ENCODE results near the gene SLC22A7.

Gene SLC22A7

DNA sequence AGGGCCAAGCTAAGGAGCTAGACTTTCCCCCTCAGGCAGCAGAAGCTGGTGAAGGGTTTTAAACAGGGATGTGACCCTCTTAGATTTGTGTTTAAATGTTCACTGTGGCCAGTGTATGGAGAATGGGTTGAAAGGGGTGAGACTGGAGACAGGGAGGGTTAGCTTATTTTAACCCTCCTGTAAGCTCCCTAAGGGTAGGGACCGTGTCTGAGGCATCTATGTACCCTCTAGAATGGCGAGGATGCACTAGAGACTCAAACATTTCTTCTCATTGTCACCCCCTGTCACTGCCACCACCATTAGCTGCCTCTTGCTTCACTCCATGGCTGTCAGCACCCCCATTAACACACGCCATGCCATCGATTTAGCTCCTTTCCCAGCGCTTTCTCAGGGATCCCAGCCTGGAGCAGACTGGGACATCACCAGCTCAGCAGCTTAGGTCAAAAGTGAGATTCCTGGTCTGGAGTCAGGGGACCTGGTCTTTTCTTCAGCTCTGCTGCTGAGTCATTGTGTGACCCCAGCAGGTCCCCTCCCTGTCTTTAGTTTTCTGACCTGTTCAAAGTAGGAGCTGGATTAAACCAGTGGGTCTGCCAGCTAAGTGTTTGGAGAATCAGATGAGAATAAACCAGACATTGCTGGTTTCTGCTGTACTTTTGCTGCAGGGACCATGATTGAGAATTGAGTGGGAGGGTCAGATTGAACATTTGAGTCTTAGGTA is 1.1 kb upstream of the SLC22A7 start:
- no peak overlapping the region for H3K9ac ChIP-seq
- no peak overlapping the region for H3K27ac ChIP-seq

DNA sequence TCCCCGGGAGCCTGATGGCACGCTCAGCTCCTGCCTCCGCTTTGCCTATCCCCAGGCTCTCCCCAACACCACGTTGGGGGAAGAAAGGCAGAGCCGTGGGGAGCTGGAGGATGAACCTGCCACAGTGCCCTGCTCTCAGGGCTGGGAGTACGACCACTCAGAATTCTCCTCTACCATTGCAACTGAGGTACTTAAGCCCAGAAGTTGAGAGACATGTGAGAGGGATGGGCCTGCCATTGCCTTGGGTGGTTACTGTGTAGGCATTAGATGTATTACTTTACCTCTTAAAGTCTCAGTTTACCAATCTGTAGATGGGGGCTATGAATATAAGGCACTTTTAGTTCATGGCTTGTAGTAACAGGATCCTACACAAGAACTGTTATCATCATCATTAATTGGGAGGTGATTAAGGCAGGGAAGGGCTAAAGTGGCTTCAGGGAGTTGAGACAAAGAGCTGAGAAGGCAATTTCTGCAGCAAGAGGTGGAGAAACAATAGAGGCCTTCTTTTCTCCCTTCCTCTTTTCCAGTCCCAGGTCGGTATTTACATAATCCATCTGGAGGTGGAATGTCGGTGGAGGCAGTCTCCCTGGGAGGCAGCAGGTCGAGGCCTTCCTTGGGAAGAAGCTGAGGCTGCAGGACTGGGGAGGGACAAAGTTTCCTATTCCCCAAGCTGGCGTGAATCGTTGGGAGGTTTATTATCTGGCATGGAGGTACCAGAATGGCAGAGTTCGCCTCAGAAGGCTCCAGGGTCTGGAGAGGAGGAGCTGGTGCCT is 691 bp downstream of the SLC22A7 start:
- no peaks in the 10 kb centered on the region for H3K9me3 ChIP-seq (ENCODE audit: control insufficient read depth, low read length)
- no peaks in the 10 kb centered on the region for H3K27me3 ChIP-seq (ENCODE audit: control insufficient read depth, insufficient read depth, low read length)
- H3K79me2 ChIP-seq = no peaks in the 10 kb centered on the region

More for the DNA sequence above, 1.1 kb upstream of the SLC22A7 start:
- no peaks in the 10 kb centered on the region for H3K4me1 ChIP-seq
- no peaks in the 10 kb centered on the region for H3K27me3 ChIP-seq (ENCODE audit: control insufficient read depth, insufficient read depth, low read length)
- no peaks in the 10 kb centered on the region for H3K9me3 ChIP-seq (ENCODE audit: control insufficient read depth, low read length)
- no peak overlapping the region for H3K4me2 ChIP-seq (ENCODE audit: low read length)
- H3K4me3 ChIP-seq (ENCODE audit: low read depth, low read length) = no peak overlapping the region
- no peaks in the 10 kb centered on the region for H3K36me3 ChIP-seq (ENCODE audit: control insufficient read depth, insufficient read depth, low read length)
- TF ChIP-seq, protein P1, sequence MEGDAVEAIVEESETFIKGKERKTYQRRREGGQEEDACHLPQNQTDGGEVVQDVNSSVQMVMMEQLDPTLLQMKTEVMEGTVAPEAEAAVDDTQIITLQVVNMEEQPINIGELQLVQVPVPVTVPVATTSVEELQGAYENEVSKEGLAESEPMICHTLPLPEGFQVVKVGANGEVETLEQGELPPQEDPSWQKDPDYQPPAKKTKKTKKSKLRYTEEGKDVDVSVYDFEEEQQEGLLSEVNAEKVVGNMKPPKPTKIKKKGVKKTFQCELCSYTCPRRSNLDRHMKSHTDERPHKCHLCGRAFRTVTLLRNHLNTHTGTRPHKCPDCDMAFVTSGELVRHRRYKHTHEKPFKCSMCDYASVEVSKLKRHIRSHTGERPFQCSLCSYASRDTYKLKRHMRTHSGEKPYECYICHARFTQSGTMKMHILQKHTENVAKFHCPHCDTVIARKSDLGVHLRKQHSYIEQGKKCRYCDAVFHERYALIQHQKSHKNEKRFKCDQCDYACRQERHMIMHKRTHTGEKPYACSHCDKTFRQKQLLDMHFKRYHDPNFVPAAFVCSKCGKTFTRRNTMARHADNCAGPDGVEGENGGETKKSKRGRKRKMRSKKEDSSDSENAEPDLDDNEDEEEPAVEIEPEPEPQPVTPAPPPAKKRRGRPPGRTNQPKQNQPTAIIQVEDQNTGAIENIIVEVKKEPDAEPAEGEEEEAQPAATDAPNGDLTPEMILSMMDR (IDR thresholded peaks at IDR 0.05) = no peak
- H3K79me2 ChIP-seq = no peaks in the 10 kb centered on the region
- H2AFZ ChIP-seq = no peak overlapping the region

DNA sequence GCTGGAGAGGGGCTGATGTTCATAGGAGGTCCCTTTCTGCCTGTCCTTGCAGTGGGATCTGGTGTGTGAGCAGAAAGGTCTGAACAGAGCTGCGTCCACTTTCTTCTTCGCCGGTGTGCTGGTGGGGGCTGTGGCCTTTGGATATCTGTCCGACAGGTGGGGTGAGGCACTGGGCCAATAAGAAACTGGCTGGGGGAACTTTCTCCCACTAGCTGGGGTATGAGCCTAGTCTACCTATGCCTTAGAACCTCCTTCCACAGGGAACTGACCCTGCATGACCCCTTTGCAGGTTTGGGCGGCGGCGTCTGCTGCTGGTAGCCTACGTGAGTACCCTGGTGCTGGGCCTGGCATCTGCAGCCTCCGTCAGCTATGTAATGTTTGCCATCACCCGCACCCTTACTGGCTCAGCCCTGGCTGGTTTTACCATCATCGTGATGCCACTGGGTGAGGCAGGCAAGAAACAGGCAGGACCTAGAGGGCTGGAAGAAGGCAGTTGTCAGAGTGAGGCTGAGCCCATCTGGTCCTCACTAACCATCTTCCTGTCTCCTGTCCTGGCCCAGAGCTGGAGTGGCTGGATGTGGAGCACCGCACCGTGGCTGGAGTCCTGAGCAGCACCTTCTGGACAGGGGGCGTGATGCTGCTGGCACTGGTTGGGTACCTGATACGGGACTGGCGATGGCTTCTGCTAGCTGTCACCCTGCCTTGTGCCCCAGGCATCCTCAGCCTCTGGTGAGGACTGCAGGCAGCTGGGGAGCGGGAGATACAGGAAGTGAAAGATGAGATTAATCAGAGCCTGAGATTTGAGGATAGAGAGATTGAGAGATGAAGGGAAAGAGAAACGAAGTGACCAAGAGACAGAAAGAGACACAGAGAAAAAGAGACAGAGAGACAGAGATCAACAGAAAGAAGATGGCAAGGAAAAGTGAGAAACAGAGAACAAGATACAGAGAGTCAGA is 1.6 kb downstream of the SLC22A7 start:
- Histone ChIP-seq H3K9ac (no peak overlapping the region), H3K27me3 (ENCODE audit: control insufficient read depth, insufficient read depth, low read length) (no peaks in the 10 kb centered on the region), H3K79me2 (no peaks in the 10 kb centered on the region), H3K36me3 (ENCODE audit: control insufficient read depth, insufficient read depth, low read length) (no peaks in the 10 kb centered on the region), H3K4me1 (no peaks in the 10 kb centered on the region), H3K9me3 (ENCODE audit: control insufficient read depth, low read length) (no peaks in the 10 kb centered on the region), H3K4me2 (ENCODE audit: low read length) (no peak overlapping the region), H3K27ac (no peak overlapping the region), H2AFZ (no peak overlapping the region), H3K4me3 (ENCODE audit: low read depth, low read length) (no peak overlapping the region)
- TF ChIP-seq, protein P1 (IDR thresholded peaks at IDR 0.05) = no peak

More for the DNA sequence above, 691 bp downstream of the SLC22A7 start:
- TF ChIP-seq, protein P1 (IDR thresholded peaks at IDR 0.05) = no peak
- H2AFZ ChIP-seq = no peak overlapping the region
- no peaks in the 10 kb centered on the region for H3K36me3 ChIP-seq (ENCODE audit: control insufficient read depth, insufficient read depth, low read length)
- no peak overlapping the region for H3K4me3 ChIP-seq (ENCODE audit: low read depth, low read length)
- H3K4me1 ChIP-seq = no peaks in the 10 kb centered on the region
- no peak overlapping the region for H3K4me2 ChIP-seq (ENCODE audit: low read length)
- no peak overlapping the region for H3K27ac ChIP-seq
- H3K9ac ChIP-seq = no peak overlapping the region

DNA sequence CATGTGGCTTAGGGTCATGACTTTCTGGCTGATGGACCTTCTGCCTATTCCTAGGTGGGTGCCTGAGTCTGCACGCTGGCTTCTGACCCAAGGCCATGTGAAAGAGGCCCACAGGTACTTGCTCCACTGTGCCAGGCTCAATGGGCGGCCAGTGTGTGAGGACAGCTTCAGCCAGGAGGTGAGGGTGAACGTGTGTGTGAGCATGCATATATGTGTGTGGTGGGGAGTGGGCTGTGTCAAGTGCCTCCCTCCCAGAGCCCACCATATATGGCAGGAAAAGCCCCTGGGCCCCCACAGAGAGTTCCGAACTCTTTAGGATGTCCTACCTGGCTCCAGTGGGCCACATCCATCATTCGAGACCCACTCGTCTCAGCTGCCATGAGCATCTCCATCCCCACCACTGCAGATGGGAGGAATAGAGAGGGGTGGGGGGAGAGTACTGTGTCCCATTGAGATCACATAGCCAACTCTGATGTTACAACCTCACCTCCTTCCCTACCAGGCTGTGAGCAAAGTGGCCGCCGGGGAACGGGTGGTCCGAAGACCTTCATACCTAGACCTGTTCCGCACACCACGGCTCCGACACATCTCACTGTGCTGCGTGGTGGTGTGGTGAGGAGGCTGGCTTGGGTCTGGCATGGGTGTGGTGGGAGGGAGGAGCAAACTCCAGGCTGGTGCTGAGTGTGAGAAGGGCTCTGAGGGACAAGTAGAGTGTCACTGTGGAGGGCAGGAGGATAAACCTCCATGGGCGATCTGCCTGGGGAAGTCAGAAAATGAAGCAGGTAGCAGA is 3.2 kb downstream of the SLC22A7 start:
- no peaks in the 10 kb centered on the region for H3K9me3 ChIP-seq (ENCODE audit: control insufficient read depth, low read length)
- no peak overlapping the region for H3K4me2 ChIP-seq (ENCODE audit: low read length)
- H3K79me2 ChIP-seq = no peaks in the 10 kb centered on the region
- no peaks in the 10 kb centered on the region for H3K27me3 ChIP-seq (ENCODE audit: control insufficient read depth, insufficient read depth, low read length)
- no peaks in the 10 kb centered on the region for H3K4me1 ChIP-seq
- TF ChIP-seq, protein P1 (IDR thresholded peaks at IDR 0.05) = no peak
- no peak overlapping the region for H3K9ac ChIP-seq
- H3K27ac ChIP-seq = no peak overlapping the region
- H3K36me3 ChIP-seq (ENCODE audit: control insufficient read depth, insufficient read depth, low read length) = no peaks in the 10 kb centered on the region
- no peak overlapping the region for H2AFZ ChIP-seq
- H3K4me3 ChIP-seq (ENCODE audit: low read depth, low read length) = no peak overlapping the region

Measured in parathyroid adenoma (tissue), 2 donors.